GM23338 (cell line): ENCODE measurements around the gene LRRFIP1. TPM values are rescaled to one million over a fixed set of nuclear protein-coding genes. Genes with fewer than 3 reads are reported as not detected.

ENCODE experiments used
- ATAC-seq: fragments of 200-7000 bp; cut with Tn5 transposase; 3 replicates; pipeline ENCODE4 v1.9.1; 2020
- DNase-seq: peaks from one replicate; pipeline ENCODE4 v3.0.0-alpha.2; 2015; ENCODE audit warnings: low spot score
- H2AFZ ChIP-seq: fragments of 200-600 bp; sonication (generic); 2 replicates; pipeline ENCODE4 v1.8.0; 2016; ENCODE audit warnings: antibody characterized with exemption, mild to moderate bottlenecking, moderate library complexity
- H3F3A ChIP-seq: fragments of 200-600 bp; sonication (generic); replicated peaks from 2 replicates; pipeline ENCODE4 v1.8.0; 2017; ENCODE audit warnings: antibody characterized with exemption, mixed run types, low read depth
- H3K27ac ChIP-seq: fragments of 200-600 bp; sonication (generic); 2 replicates; pipeline ENCODE4 v1.6.1; 2016; ENCODE audit warnings: low read depth
- H3K27me3 ChIP-seq: fragments of 200-600 bp; sonication (generic); 2 replicates; pipeline ENCODE4 v1.8.0; 2016; ENCODE audit warnings: mild to moderate bottlenecking, mixed run types, moderate library complexity; ENCODE audit not compliant: insufficient read depth
- H3K36me3 ChIP-seq: fragments of 200-600 bp; sonication (generic); 2 replicates; pipeline ENCODE4 v1.8.0; 2016; ENCODE audit warnings: mild to moderate bottlenecking; ENCODE audit not compliant: insufficient read depth
- H3K4me1 ChIP-seq: fragments of 200-600 bp; sonication (generic); 2 replicates; pipeline ENCODE4 v1.8.0; 2016; ENCODE audit warnings: mild to moderate bottlenecking, moderate library complexity; ENCODE audit not compliant: insufficient read depth
- H3K4me2 ChIP-seq: fragments of 200-600 bp; sonication (generic); 2 replicates; pipeline ENCODE4 v1.7.1; 2017; ENCODE audit warnings: mixed run types
- H3K4me3 ChIP-seq: fragments of 200-600 bp; sonication (generic); 2 replicates; pipeline ENCODE4 v1.6.1; 2016; ENCODE audit warnings: mixed run types
- H3K79me2 ChIP-seq: fragments of 200-600 bp; sonication (generic); replicated peaks from 2 replicates; pipeline ENCODE4 v1.8.0; 2017; ENCODE audit warnings: mild to moderate bottlenecking; ENCODE audit not compliant: insufficient read depth
- H3K9me2 ChIP-seq: fragments of 200-600 bp; sonication (generic); 2 replicates; pipeline ENCODE4 v1.8.0; 2017; ENCODE audit not compliant: insufficient read depth
- H4K20me1 ChIP-seq: fragments of 200-600 bp; sonication (generic); replicated peaks from 2 replicates; pipeline ENCODE4 v1.8.0; 2017; ENCODE audit warnings: mild to moderate bottlenecking; ENCODE audit not compliant: insufficient read depth
- H3K27ac Mint-ChIP-seq: 2 replicates; pipeline ENCODE4 v1.8.0; 2020; ENCODE audit warnings: inconsistent platforms, mild to moderate bottlenecking, moderate library complexity, mixed read lengths
- H3K27me3 Mint-ChIP-seq: 3 replicates; pipeline ENCODE4 v1.8.0; 2022; ENCODE audit warnings: low read depth, mild to moderate bottlenecking, moderate library complexity, mixed read lengths, inconsistent platforms; ENCODE audit not compliant: insufficient read depth, poor library complexity
- H3K36me3 Mint-ChIP-seq: 3 replicates; pipeline ENCODE4 v1.8.0; 2021; ENCODE audit warnings: low read depth, mild to moderate bottlenecking, inconsistent platforms, moderate library complexity, mixed read lengths
- H3K4me1 Mint-ChIP-seq: 3 replicates; pipeline ENCODE4 v1.8.0; 2020; ENCODE audit warnings: mild to moderate bottlenecking, inconsistent platforms, mixed read lengths
- H3K4me3 Mint-ChIP-seq: 3 replicates; pipeline ENCODE4 v1.8.0; 2021; ENCODE audit warnings: moderate library complexity, mild to moderate bottlenecking, inconsistent platforms, mixed read lengths
- H3K9me3 Mint-ChIP-seq: 3 replicates; pipeline ENCODE4 v1.8.0; 2020; ENCODE audit warnings: moderate library complexity, mild to moderate bottlenecking, inconsistent platforms, mixed read lengths
- POLR2AphosphoS5 ChIP-seq: IDR thresholded peaks from 2 replicates; pipeline ENCODE4 v1.6.1; 2016; ENCODE audit warnings: antibody characterized with exemption, low read depth
- STAT1 ChIP-seq: IDR thresholded peaks from one replicate; pipeline ENCODE4 v1.6.1; 2016; ENCODE audit warnings: antibody characterized with exemption; ENCODE audit not compliant: unreplicated experiment
- polyA plus RNA-seq: library from polyadenylated mRNA; unstranded; fragments of >200 nt; fragmentation: Nextera tagmentation; extraction: Ambion mirVana; gene quantifications from 2 replicates; pipeline ENCODE4 v1.2.1, GENCODE V29; 2016
- total RNA-seq: library from RNA; depleted of rRNA; stranded (reverse); fragments of >200 nt; shearing (Covaris generic); gene quantifications from 2 replicates; pipeline ENCODE4 v1.2.3, GENCODE V29; 2014
- TF ChIP-seq, protein P1 (sequence below): IDR thresholded peaks from one replicate; pipeline ENCODE4 v1.6.1; 2018; ENCODE audit warnings: antibody characterized with exemption; ENCODE audit not compliant: unreplicated experiment
- TF ChIP-seq, protein P2 (sequence below): IDR thresholded peaks from 2 replicates; pipeline ENCODE4 v1.6.1; 2016; ENCODE audit warnings: antibody characterized with exemption
- TF ChIP-seq, protein P3 (sequence below), 2 experiments: fragments of 200-600 bp in 1 of 2; sonication (generic) in 1 of 2; conservative IDR thresholded peaks; 2 replicates each; pipeline versions ENCODE4 v1.5.1 to v1.6.1; 2016 to 2017; ENCODE audit warnings: antibody characterized with exemption in 2 of 2, low read depth in 2 of 2, mild to moderate bottlenecking in 2 of 2, moderate library complexity in 1 of 2

The LRRFIP1 gene
- total and polyA plus RNA-seq, 2 experiments from 2014 or later: 59.6 to 178 TPM

DNA sequence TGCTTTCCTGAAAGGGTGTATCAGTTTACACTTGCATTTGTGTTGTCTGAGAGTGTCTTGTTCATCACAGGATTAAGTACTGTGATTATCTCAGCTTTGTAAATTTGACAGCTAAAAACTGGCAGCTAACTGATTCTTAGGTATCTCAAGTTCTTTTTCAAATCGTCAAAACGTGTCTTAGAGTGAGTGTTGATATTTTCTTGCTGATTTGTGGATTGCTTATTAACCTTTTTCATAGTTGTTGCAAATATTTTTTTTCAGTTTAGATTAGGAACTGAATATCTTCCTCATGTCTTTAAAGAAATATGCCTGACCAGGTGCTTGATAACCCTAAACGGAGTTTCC is 41.9 kb downstream of the LRRFIP1 start:
- Histone ChIP-seq H3K27me3 (no peaks in the 10 kb centered on the region), H3K79me2 (no peaks in the 10 kb centered on the region; the same call in 1 of the 2 replicates), H4K20me1 (peaks cover 4% of the 10 kb centered on the region), H3K9me2 (no peaks in the 10 kb centered on the region), H2AFZ (no peak overlapping the region), H3K4me2 (no peak overlapping the region), H3F3A (no peaks in the 10 kb centered on the region), H3K27ac (no peak overlapping the region), H3K4me1 (peaks cover 37% of the 10 kb centered on the region), H3K36me3 (no peaks in the 10 kb centered on the region), H3K4me3 (no peak overlapping the region)
- H3K27ac Mint-ChIP-seq: no peak overlapping the region
- TF ChIP-seq STAT1: no peak
- no peaks in the 10 kb centered on the region for H3K9me3 Mint-ChIP-seq
- no peak overlapping the region for H3K4me3 Mint-ChIP-seq
- no peaks in the 10 kb centered on the region; the same call in 2 of the 3 replicates for H3K36me3 Mint-ChIP-seq
- H3K4me1 Mint-ChIP-seq: peaks cover 46% of the 10 kb centered on the region
- ATAC-seq: no peak
- peaks cover 11% of the 10 kb centered on the region for H3K27me3 Mint-ChIP-seq
- no peak for DNase-seq

GRCh38 chr2:237669628-237670392 is 42.4 kb downstream of the LRRFIP1 start:
- no peak overlapping the region for H3K4me2 ChIP-seq
- TF ChIP-seq, protein P1, sequence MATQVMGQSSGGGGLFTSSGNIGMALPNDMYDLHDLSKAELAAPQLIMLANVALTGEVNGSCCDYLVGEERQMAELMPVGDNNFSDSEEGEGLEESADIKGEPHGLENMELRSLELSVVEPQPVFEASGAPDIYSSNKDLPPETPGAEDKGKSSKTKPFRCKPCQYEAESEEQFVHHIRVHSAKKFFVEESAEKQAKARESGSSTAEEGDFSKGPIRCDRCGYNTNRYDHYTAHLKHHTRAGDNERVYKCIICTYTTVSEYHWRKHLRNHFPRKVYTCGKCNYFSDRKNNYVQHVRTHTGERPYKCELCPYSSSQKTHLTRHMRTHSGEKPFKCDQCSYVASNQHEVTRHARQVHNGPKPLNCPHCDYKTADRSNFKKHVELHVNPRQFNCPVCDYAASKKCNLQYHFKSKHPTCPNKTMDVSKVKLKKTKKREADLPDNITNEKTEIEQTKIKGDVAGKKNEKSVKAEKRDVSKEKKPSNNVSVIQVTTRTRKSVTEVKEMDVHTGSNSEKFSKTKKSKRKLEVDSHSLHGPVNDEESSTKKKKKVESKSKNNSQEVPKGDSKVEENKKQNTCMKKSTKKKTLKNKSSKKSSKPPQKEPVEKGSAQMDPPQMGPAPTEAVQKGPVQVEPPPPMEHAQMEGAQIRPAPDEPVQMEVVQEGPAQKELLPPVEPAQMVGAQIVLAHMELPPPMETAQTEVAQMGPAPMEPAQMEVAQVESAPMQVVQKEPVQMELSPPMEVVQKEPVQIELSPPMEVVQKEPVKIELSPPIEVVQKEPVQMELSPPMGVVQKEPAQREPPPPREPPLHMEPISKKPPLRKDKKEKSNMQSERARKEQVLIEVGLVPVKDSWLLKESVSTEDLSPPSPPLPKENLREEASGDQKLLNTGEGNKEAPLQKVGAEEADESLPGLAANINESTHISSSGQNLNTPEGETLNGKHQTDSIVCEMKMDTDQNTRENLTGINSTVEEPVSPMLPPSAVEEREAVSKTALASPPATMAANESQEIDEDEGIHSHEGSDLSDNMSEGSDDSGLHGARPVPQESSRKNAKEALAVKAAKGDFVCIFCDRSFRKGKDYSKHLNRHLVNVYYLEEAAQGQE: no peak
- TF ChIP-seq, protein P2, sequence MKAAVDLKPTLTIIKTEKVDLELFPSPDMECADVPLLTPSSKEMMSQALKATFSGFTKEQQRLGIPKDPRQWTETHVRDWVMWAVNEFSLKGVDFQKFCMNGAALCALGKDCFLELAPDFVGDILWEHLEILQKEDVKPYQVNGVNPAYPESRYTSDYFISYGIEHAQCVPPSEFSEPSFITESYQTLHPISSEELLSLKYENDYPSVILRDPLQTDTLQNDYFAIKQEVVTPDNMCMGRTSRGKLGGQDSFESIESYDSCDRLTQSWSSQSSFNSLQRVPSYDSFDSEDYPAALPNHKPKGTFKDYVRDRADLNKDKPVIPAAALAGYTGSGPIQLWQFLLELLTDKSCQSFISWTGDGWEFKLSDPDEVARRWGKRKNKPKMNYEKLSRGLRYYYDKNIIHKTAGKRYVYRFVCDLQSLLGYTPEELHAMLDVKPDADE: no peak
- no peak for TF ChIP-seq STAT1

GRCh38 chr2:237670641-237671040 is 43.3 kb downstream of the LRRFIP1 start:
- Histone ChIP-seq H3F3A (peaks cover 3% of the 10 kb centered on the region; the same call in 1 of the 2 replicates), H3K4me1 (peaks cover 42% of the 10 kb centered on the region), H3K27ac (no peak overlapping the region), H4K20me1 (peaks cover 4% of the 10 kb centered on the region), H3K79me2 (peaks cover 4% of the 10 kb centered on the region; the same call in 1 of the 2 replicates), H3K4me3 (no peak overlapping the region), H3K36me3 (no peaks in the 10 kb centered on the region), H3K9me2 (no peaks in the 10 kb centered on the region), H2AFZ (no peak overlapping the region), H3K27me3 (no peaks in the 10 kb centered on the region), H3K4me2 (no peak overlapping the region)
- Mint-ChIP-seq H3K36me3 (no peaks in the 10 kb centered on the region; the same call in 2 of the 3 replicates), H3K27ac (no peak overlapping the region), H3K27me3 (peaks cover 17% of the 10 kb centered on the region), H3K4me1 (peaks cover 58% of the 10 kb centered on the region), H3K9me3 (no peaks in the 10 kb centered on the region), H3K4me3 (no peak overlapping the region)
- DNase-seq (no peak), ATAC-seq (no peak)
- TF ChIP-seq, protein P2: no peak
- no peak for TF ChIP-seq POLR2AphosphoS5
- TF ChIP-seq, protein P1: no peak
- TF ChIP-seq, protein P3, sequence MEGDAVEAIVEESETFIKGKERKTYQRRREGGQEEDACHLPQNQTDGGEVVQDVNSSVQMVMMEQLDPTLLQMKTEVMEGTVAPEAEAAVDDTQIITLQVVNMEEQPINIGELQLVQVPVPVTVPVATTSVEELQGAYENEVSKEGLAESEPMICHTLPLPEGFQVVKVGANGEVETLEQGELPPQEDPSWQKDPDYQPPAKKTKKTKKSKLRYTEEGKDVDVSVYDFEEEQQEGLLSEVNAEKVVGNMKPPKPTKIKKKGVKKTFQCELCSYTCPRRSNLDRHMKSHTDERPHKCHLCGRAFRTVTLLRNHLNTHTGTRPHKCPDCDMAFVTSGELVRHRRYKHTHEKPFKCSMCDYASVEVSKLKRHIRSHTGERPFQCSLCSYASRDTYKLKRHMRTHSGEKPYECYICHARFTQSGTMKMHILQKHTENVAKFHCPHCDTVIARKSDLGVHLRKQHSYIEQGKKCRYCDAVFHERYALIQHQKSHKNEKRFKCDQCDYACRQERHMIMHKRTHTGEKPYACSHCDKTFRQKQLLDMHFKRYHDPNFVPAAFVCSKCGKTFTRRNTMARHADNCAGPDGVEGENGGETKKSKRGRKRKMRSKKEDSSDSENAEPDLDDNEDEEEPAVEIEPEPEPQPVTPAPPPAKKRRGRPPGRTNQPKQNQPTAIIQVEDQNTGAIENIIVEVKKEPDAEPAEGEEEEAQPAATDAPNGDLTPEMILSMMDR (conservative IDR thresholded peaks at IDR 0.05; ENCODE audit: low read depth in 2 of 2): no peak

More at GRCh38 chr2:237669628-237670392, 42.4 kb downstream of the LRRFIP1 start:
- Mint-ChIP-seq H3K36me3 (no peaks in the 10 kb centered on the region; the same call in 2 of the 3 replicates), H3K27ac (no peak overlapping the region), H3K9me3 (no peaks in the 10 kb centered on the region), H3K4me3 (no peak overlapping the region), H3K27me3 (peaks cover 16% of the 10 kb centered on the region), H3K4me1 (peaks cover 51% of the 10 kb centered on the region)
- no peaks in the 10 kb centered on the region for H3K9me2 ChIP-seq
- DNase-seq (no peak), ATAC-seq (no peak)
- H4K20me1 ChIP-seq: peaks cover 4% of the 10 kb centered on the region
- H2AFZ ChIP-seq: no peak overlapping the region
- no peak overlapping the region for H3K4me3 ChIP-seq
- H3K27ac ChIP-seq: no peak overlapping the region
- H3K79me2 ChIP-seq: peaks cover 4% of the 10 kb centered on the region; the same call in 1 of the 2 replicates
- H3K27me3 ChIP-seq: no peaks in the 10 kb centered on the region
- H3K36me3 ChIP-seq: no peaks in the 10 kb centered on the region
- H3F3A ChIP-seq: peaks cover 3% of the 10 kb centered on the region; the same call in 1 of the 2 replicates
- H3K4me1 ChIP-seq: peaks cover 42% of the 10 kb centered on the region
